H1 (cell line): Measurements from ENCODE around the gene GRIK4. TPM values are rescaled to one million over a fixed set of nuclear protein-coding genes. Genes with fewer than 3 reads are reported as not detected.

Source experiments
- ASH2L ChIP-seq: fragments of 200-600, 300-600 bp; sonication (generic); IDR thresholded peaks from one replicate; pipeline ENCODE4 v1.7.1; 2017; ENCODE audit warnings: low read length
- CBX8 ChIP-seq: fragments of 300-800, 300-1000 bp; sonication (generic); IDR thresholded peaks from 2 replicates; pipeline ENCODE4 v1.7.1; 2016; ENCODE audit warnings: low read depth, low read length, borderline replicate concordance
- CEBPB ChIP-seq: IDR thresholded peaks from 2 replicates; pipeline ENCODE4 v1.6.1; 2012; ENCODE audit warnings: low read depth, low read length
- CTCF ChIP-seq, 3 experiments: IDR thresholded peaks; 1 replicate in 2 of 3; 2 replicates in 1 of 3; pipeline versions ENCODE4 v1.5.1 to v1.6.1; 2011; ENCODE audit warnings: low read length in 3 of 3, mild to moderate bottlenecking in 3 of 3, inconsistent platforms in 2 of 3, low read depth in 1 of 3, moderate library complexity in 1 of 3; ENCODE audit not compliant: insufficient read depth in 1 of 3; ENCODE audit errors: control extremely low read depth in 1 of 3
- GTF2F1 ChIP-seq: IDR thresholded peaks from 2 replicates; pipeline ENCODE4 v1.6.1; 2012; ENCODE audit warnings: low read depth, low read length, improper control_type of control experiment, borderline replicate concordance
- KDM4A ChIP-seq: IDR thresholded peaks from one replicate; pipeline ENCODE4 v1.7.1; 2012; ENCODE audit warnings: low read depth, mild to moderate bottlenecking, moderate library complexity, low read length, inconsistent platforms; ENCODE audit not compliant: severe bottlenecking
- RBBP5 ChIP-seq: IDR thresholded peaks from 2 replicates; pipeline ENCODE4 v1.7.1; 2012; ENCODE audit warnings: low read depth, mild to moderate bottlenecking, inconsistent platforms, low read length, moderate library complexity, borderline replicate concordance
- RFX5 ChIP-seq: IDR thresholded peaks from 2 replicates; pipeline ENCODE4 v1.6.1; 2011; ENCODE audit warnings: low read depth, low read length, improper control_type of control experiment, borderline replicate concordance
- SIRT6 ChIP-seq: IDR thresholded peaks from one replicate; pipeline ENCODE4 v1.7.1; 2012; ENCODE audit warnings: low read length, inconsistent platforms
- polyA plus RNA-seq, 7 experiments: library from polyadenylated mRNA; depleted of rRNA in 3 of 7; stranded (reverse) in 5 of 7; unstranded in 2 of 7; fragments of >200 nt in 5 of 7; fragments of 200-250 nt in 2 of 7; gene quantifications; 1 replicate in 5 of 7; 2 replicates in 1 of 7; 4 replicates in 1 of 7; pipeline versions ENCODE4 v1.2.1 to v1.2.3, GENCODE V29; 2011 to 2013; ENCODE audit warnings: missing spikeins in 2 of 7, mixed read lengths in 2 of 7
- total RNA-seq: library from RNA; stranded (reverse); fragmentation: NEBNext Ultra II Directional; extraction: Animal tissue kit (Norgen Biotek cat#: 25700); gene quantifications from 2 replicates; pipeline ENCODE4 v1.2.1, GENCODE V29; 2021
- TF ChIP-seq, protein P1 (sequence below): fragments of 300-600 bp; sonication (generic); IDR thresholded peaks from 2 replicates; pipeline ENCODE4 v1.7.1; 2012; ENCODE audit warnings: low read length, moderate library complexity, mild to moderate bottlenecking, inconsistent platforms; ENCODE audit not compliant: insufficient replicate concordance

Gene GRIK4
- total and polyA plus RNA-seq, 2 of the 8 experiments (the other 6 are each of a cell fraction or from before 2014, with no cell fraction given) = 1.2 to 2.9 TPM

- TF ChIP-seq, protein P1, sequence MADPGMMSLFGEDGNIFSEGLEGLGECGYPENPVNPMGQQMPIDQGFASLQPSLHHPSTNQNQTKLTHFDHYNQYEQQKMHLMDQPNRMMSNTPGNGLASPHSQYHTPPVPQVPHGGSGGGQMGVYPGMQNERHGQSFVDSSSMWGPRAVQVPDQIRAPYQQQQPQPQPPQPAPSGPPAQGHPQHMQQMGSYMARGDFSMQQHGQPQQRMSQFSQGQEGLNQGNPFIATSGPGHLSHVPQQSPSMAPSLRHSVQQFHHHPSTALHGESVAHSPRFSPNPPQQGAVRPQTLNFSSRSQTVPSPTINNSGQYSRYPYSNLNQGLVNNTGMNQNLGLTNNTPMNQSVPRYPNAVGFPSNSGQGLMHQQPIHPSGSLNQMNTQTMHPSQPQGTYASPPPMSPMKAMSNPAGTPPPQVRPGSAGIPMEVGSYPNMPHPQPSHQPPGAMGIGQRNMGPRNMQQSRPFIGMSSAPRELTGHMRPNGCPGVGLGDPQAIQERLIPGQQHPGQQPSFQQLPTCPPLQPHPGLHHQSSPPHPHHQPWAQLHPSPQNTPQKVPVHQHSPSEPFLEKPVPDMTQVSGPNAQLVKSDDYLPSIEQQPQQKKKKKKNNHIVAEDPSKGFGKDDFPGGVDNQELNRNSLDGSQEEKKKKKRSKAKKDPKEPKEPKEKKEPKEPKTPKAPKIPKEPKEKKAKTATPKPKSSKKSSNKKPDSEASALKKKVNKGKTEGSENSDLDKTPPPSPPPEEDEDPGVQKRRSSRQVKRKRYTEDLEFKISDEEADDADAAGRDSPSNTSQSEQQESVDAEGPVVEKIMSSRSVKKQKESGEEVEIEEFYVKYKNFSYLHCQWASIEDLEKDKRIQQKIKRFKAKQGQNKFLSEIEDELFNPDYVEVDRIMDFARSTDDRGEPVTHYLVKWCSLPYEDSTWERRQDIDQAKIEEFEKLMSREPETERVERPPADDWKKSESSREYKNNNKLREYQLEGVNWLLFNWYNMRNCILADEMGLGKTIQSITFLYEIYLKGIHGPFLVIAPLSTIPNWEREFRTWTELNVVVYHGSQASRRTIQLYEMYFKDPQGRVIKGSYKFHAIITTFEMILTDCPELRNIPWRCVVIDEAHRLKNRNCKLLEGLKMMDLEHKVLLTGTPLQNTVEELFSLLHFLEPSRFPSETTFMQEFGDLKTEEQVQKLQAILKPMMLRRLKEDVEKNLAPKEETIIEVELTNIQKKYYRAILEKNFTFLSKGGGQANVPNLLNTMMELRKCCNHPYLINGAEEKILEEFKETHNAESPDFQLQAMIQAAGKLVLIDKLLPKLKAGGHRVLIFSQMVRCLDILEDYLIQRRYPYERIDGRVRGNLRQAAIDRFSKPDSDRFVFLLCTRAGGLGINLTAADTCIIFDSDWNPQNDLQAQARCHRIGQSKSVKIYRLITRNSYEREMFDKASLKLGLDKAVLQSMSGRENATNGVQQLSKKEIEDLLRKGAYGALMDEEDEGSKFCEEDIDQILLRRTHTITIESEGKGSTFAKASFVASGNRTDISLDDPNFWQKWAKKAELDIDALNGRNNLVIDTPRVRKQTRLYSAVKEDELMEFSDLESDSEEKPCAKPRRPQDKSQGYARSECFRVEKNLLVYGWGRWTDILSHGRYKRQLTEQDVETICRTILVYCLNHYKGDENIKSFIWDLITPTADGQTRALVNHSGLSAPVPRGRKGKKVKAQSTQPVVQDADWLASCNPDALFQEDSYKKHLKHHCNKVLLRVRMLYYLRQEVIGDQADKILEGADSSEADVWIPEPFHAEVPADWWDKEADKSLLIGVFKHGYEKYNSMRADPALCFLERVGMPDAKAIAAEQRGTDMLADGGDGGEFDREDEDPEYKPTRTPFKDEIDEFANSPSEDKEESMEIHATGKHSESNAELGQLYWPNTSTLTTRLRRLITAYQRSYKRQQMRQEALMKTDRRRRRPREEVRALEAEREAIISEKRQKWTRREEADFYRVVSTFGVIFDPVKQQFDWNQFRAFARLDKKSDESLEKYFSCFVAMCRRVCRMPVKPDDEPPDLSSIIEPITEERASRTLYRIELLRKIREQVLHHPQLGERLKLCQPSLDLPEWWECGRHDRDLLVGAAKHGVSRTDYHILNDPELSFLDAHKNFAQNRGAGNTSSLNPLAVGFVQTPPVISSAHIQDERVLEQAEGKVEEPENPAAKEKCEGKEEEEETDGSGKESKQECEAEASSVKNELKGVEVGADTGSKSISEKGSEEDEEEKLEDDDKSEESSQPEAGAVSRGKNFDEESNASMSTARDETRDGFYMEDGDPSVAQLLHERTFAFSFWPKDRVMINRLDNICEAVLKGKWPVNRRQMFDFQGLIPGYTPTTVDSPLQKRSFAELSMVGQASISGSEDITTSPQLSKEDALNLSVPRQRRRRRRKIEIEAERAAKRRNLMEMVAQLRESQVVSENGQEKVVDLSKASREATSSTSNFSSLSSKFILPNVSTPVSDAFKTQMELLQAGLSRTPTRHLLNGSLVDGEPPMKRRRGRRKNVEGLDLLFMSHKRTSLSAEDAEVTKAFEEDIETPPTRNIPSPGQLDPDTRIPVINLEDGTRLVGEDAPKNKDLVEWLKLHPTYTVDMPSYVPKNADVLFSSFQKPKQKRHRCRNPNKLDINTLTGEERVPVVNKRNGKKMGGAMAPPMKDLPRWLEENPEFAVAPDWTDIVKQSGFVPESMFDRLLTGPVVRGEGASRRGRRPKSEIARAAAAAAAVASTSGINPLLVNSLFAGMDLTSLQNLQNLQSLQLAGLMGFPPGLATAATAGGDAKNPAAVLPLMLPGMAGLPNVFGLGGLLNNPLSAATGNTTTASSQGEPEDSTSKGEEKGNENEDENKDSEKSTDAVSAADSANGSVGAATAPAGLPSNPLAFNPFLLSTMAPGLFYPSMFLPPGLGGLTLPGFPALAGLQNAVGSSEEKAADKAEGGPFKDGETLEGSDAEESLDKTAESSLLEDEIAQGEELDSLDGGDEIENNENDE = no peak
- TF ChIP-seq CEBPB (no peak), CBX8 (no peak), SIRT6 (no peak), ASH2L (no peak), CTCF (IDR thresholded peaks at IDR 0.05; ENCODE audit: control extremely low read depth in 1 of 3, insufficient read depth in 1 of 3, low read depth in 1 of 3, low read length in 3 of 3) (no peak), RBBP5 (no peak), GTF2F1 (no peak), RFX5 (no peak), KDM4A (no peak)
Observed at GRCh38 chr11:120717042-120717441, 205.5 kb downstream of the GRIK4 start (continued).
